Transverse colon (tissue), 4 donors: ENCODE results near the gene CHST15. TPM values are rescaled to one million over a fixed set of nuclear protein-coding genes. Genes with fewer than 3 reads are reported as not detected.

ENCODE experiments used
- DNase-seq: peaks from one replicate; pipeline ENCODE4 v3.0.0-alpha.2; 2019
- H3K27ac ChIP-seq, 4 donors: fragments of 200-600 bp; sonication (generic); 2 replicates each; pipeline ENCODE4 v1.5.1; 2016 to 2018; ENCODE audit warnings: inconsistent platforms in 4 of 4
- H3K27me3 ChIP-seq: fragments of 200-600 bp; sonication (generic); 2 replicates; pipeline ENCODE4 v1.5.1; 2017; ENCODE audit warnings: inconsistent platforms
- H3K36me3 ChIP-seq, 4 donors: fragments of 200-600 bp; sonication (generic); 2 replicates each; pipeline ENCODE4 v1.5.1; 2017 to 2019; ENCODE audit warnings: inconsistent platforms in 4 of 4
- H3K4me1 ChIP-seq, 4 donors: fragments of 200-600 bp; sonication (generic); 2 replicates each; pipeline ENCODE4 v1.5.1; 2017 to 2020; ENCODE audit warnings: inconsistent platforms in 4 of 4
- H3K4me3 ChIP-seq, 4 donors: fragments of 200-600 bp; sonication (generic); 1 replicate in 1 of 4; 2 replicates in 3 of 4; pipeline versions ENCODE4 v1.5.1 to v1.6.1; 2017 to 2019; ENCODE audit warnings: inconsistent platforms in 4 of 4
- H3K9me3 ChIP-seq, 2 donors: fragments of 200-600 bp; sonication (generic); 2 replicates each; pipeline ENCODE4 v1.5.1; 2017 to 2019; ENCODE audit warnings: inconsistent platforms in 2 of 2
- EP300 ChIP-seq: sonication (generic); formaldehyde crosslinking; IDR thresholded peaks from one replicate; pipeline ENCODE4 v1.6.1; 2017; ENCODE audit warnings: antibody characterized with exemption, low read depth
- POLR2A ChIP-seq: fragments of 450-650 bp; IDR thresholded peaks from one replicate; pipeline ENCODE4 v1.6.1; 2016; ENCODE audit warnings: antibody characterized with exemption, mild to moderate bottlenecking, moderate library complexity
- POLR2AphosphoS5 ChIP-seq, 3 donors: sonication (generic); formaldehyde crosslinking; IDR thresholded peaks; one replicate each; pipeline ENCODE4 v1.6.1; 2016; ENCODE audit warnings: antibody characterized with exemption in 3 of 3
- WGBS, 2 donors: methylation state at CpG; one replicate each; pipeline ENCODE4 v1.1.5; 2018; ENCODE audit warnings: low coverage in 1 of 2; 5-methylcytosine and 5-hydroxymethylcytosine counted together
- in situ Hi-C, 4 donors: fragments of 200-750 bp; cut with MboI; loops; one replicate each; pipeline versions ENCODE4 v1.15.0 to v1.15.1; 2017; ENCODE audit warnings: low sequenced_read_pairs in 3 of 4, low pct_ligation_motif_present in 1 of 4, low pct_unique_long_range_greater_than_20kb in 1 of 4
- intact Hi-C: fragments of 100-400 bp; cut with DNase I; formaldehyde crosslinking; loops from one replicate; pipeline ENCODE4 v1.15.1; 2023; ENCODE audit warnings: low total_unique reads
- total RNA-seq, 4 donors: library from RNA; depleted of rRNA; stranded (reverse); fragments of >200 nt; gene quantifications; one replicate each; pipeline ENCODE4 v1.1.0, GENCODE V29; 2016
- TF ChIP-seq, protein P1 (sequence below), 5 experiments: fragments of 200-600 bp in 3 of 5; fragments of 450-650 bp in 2 of 5; sonication (generic) in 3 of 5; IDR thresholded peaks; 1 replicate in 2 of 5; 2 replicates in 3 of 5; pipeline ENCODE4 v1.5.1; 2016 to 2017; ENCODE audit warnings: antibody characterized with exemption in 5 of 5, inconsistent platforms in 3 of 5, mild to moderate bottlenecking in 2 of 5, moderate library complexity in 1 of 5

Gene CHST15
- total RNA-seq, 4 donors from 2014 or later, result 10.0 to 25.4 (median 16.0) TPM

DNA sequence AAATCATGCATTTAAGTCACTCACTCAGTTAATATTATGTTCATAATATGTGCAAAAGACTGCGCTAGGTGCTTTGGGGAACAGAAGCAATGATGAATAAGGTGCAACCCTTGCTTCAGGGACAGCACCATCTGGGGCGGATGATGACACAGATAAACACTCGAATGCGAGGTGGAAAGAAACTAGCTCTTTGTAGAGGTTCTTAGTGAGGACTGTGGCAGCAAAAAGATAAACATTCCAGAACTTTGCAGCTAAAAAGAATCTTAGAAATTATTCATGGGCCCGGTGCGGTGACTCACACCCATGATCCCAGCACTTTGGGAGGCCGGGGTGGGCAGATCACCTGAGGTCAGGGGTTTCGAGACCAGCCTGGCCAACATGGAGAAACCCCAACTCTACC lies 29.8 kb upstream of the CHST15 start:
- intact Hi-C loops (no loop called here), in situ Hi-C loops (no loop called here)
- H3K27ac ChIP-seq, result no peak overlapping the region
- H3K9me3 ChIP-seq, result no peaks in the 10 kb centered on the region
- H3K4me1 ChIP-seq, result peaks cover 0 to 5% (median 0%) of the 10 kb centered on the region in 4 donors
- 85 to 91% methylated on average over 6 to 8 of the region's 8 CpGs for WGBS, 2 donors
- no peaks in the 10 kb centered on the region for H3K27me3 ChIP-seq
- H3K4me3 ChIP-seq, result no peak overlapping the region
- no peak for DNase-seq
- no peaks in the 10 kb centered on the region for H3K36me3 ChIP-seq
- TF ChIP-seq EP300 (no peak), POLR2AphosphoS5 (IDR thresholded peaks at IDR 0.05) (no peak)

DNA sequence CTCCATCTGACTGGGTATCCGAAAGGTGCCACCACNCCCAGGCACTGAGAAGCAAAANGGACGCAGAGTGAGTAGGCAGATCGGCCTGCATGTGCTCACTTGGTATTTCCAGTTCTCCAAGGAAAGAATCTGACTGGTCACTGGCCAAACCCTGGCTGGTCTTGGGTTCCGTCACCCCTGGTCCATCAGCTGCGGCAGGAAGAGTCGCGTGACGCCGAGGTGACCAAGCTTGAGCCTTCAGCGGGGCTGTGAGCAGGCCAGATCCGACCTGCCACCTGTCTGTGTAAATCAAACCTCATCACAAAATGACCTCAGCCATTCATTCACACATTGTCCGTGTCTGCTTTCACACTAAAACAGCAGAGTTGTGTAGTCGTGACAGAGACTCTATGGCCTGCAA lies 28.8 kb upstream of the CHST15 start:
- intact Hi-C loops (no loop called here), in situ Hi-C loops (no loop called here)
- Histone ChIP-seq H3K36me3 (no peaks in the 10 kb centered on the region), H3K4me1 (peaks cover 0 to 5% (median 0%) of the 10 kb centered on the region in 4 donors), H3K27ac (no peak overlapping the region), H3K9me3 (no peaks in the 10 kb centered on the region), H3K4me3 (no peak overlapping the region), H3K27me3 (no peaks in the 10 kb centered on the region)
- no peak for DNase-seq
- WGBS, 2 donors, result 86 to 89% methylated on average over 2 to 13 of the region's 13 CpGs
- TF ChIP-seq, protein P1, sequence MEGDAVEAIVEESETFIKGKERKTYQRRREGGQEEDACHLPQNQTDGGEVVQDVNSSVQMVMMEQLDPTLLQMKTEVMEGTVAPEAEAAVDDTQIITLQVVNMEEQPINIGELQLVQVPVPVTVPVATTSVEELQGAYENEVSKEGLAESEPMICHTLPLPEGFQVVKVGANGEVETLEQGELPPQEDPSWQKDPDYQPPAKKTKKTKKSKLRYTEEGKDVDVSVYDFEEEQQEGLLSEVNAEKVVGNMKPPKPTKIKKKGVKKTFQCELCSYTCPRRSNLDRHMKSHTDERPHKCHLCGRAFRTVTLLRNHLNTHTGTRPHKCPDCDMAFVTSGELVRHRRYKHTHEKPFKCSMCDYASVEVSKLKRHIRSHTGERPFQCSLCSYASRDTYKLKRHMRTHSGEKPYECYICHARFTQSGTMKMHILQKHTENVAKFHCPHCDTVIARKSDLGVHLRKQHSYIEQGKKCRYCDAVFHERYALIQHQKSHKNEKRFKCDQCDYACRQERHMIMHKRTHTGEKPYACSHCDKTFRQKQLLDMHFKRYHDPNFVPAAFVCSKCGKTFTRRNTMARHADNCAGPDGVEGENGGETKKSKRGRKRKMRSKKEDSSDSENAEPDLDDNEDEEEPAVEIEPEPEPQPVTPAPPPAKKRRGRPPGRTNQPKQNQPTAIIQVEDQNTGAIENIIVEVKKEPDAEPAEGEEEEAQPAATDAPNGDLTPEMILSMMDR (IDR thresholded peaks at IDR 0.05), result no peak
- TF ChIP-seq EP300 (no peak), POLR2AphosphoS5 (IDR thresholded peaks at IDR 0.05) (no peak), POLR2A (no peak)

DNA sequence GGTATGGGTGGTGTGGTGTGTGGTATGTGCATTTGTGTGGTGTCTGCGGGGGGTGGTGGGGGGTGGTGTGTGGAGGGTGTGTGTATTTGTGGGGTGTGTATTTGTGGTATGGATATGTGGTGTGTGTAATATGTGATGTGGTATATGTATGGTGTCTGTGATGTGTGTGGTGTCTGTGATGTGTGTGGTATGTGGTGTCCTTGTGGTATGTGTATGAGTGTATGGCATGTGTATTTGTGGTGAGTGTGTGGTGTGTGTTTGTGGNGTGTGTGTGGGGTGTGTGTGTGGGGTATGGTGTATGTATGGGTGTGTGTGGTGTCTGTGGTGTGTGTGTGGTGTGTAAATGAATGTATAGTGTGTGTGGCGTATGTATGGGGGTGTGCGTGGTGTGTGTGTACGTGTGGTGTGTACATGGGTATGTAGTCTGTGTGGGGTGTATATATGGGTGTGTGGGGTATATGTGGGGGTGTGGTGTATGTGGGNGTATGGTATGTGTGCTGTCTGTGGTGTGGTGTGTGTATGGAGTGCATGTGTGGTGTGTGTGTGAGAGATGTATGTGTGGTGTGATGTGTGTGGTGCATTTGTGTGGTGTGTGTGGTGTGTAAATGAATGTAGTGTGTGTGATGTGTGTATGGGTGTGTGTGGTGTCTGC lies 27.1 kb upstream of the CHST15 start:
- no peak overlapping the region for H3K4me3 ChIP-seq
- H3K9me3 ChIP-seq, result no peaks in the 10 kb centered on the region
- in situ Hi-C loops, result no loop called here
- H3K36me3 ChIP-seq, result no peaks in the 10 kb centered on the region
- H3K27me3 ChIP-seq, result no peaks in the 10 kb centered on the region
- TF ChIP-seq EP300, result no peak
- 76 to 94% methylated on average over 3 to 4 of the region's 4 CpGs for WGBS, 2 donors
- intact Hi-C loops, result no loop called here
- no peak for DNase-seq
- peaks cover 0 to 5% (median 0%) of the 10 kb centered on the region in 4 donors for H3K4me1 ChIP-seq
- H3K27ac ChIP-seq, result no peak overlapping the region

DNA sequence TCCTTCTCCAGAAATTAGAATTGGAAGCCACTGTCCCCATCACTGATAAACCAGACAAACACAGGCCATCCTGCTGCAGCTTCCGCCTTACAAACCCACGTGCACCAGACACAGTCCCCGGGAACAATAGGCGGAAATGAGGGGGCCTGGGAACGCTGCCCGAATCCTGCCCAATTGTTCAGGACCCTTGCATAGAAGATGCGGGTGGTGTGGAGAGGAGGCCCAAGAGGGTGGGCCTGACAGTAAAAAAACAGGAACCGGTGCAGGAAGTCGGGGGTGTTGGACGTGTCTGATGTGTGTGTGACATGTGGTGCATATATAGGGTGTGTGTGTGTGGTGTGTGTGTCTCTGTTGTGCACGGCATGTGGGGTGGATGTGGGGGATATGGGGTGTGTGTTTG lies 26.5 kb upstream of the CHST15 start:
- peak overlapping the region in 2 of 4 donors; percentile 18 to 25 for H3K27ac ChIP-seq
- DNase-seq, result no peak
- H3K4me1 ChIP-seq, result peaks cover 0 to 5% (median 0%) of the 10 kb centered on the region in 4 donors
- no peaks in the 10 kb centered on the region for H3K36me3 ChIP-seq
- intact Hi-C loops (no loop called here), in situ Hi-C loops (no loop called here)
- H3K9me3 ChIP-seq, result no peaks in the 10 kb centered on the region
- TF ChIP-seq POLR2AphosphoS5 (IDR thresholded peaks at IDR 0.05) (no peak), POLR2A (no peak), EP300 (no peak)
- TF ChIP-seq, protein P1 (IDR thresholded peaks at IDR 0.05), result no peak
- no peaks in the 10 kb centered on the region for H3K27me3 ChIP-seq
- 51 to 80% methylated on average over 3 to 11 of the region's 11 CpGs for WGBS, 2 donors
- H3K4me3 ChIP-seq, result no peak overlapping the region

DNA sequence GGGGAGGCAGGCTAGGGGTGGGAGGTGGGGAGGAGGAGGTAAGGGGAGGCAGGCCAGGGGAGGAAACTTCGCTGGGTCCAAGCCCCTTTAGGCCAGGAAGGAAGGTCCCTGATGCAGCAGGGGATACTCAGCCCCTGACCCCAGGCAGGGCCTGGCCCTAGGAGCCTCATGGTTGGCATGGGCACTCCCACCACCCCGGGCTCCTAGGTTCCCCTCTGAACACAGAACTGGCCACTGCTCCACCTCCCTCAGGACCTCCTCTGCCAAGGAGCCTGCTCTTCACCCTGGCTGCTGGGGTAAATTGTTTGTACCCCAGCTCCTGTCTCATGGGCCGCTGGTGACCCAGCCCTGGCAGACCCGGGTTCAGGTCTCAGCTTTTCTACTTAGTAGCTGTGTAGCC lies 25.8 kb upstream of the CHST15 start:
- TF ChIP-seq POLR2A (no peak), POLR2AphosphoS5 (IDR thresholded peaks at IDR 0.05) (no peak), EP300 (no peak)
- TF ChIP-seq, protein P1 (IDR thresholded peaks at IDR 0.05), result no peak
- in situ Hi-C loops, result no loop called here
- no peaks in the 10 kb centered on the region for H3K9me3 ChIP-seq
- DNase-seq, result no peak
- intact Hi-C loops, result no loop called here
- H3K4me3 ChIP-seq, result no peak overlapping the region
- WGBS, 2 donors, result 88% methylated on average over 3 of the region's 4 CpGs; no CpG with 5 or more reads in 1 of the 2 donors
- no peaks in the 10 kb centered on the region for H3K36me3 ChIP-seq
- no peaks in the 10 kb centered on the region for H3K27me3 ChIP-seq
- H3K4me1 ChIP-seq, result peaks cover 0 to 5% (median 0%) of the 10 kb centered on the region in 4 donors
- peak overlapping the region in 2 of 4 donors; percentile 18 to 25 for H3K27ac ChIP-seq
